NT2/D1 (cell line): ENCODE measurements around the gene EID3.

Source experiments
- SUZ12 ChIP-seq: IDR thresholded peaks from 2 replicates; pipeline ENCODE4 v1.6.1; 2011; ENCODE audit not compliant: insufficient read length, insufficient read depth; ENCODE audit errors: extremely low read depth
- YY1 ChIP-seq: IDR thresholded peaks from 2 replicates; pipeline ENCODE4 v1.6.1; 2011; ENCODE audit not compliant: insufficient read length, insufficient read depth

- no peak for TF ChIP-seq SUZ12
- TF ChIP-seq YY1, result no peak
These were observed 40.5 kb upstream of the EID3 start for GRCh38 chr12:104263026-104263425.
